HepG2 (cell line): ENCODE measurements around the gene TOR4A. TPM values are rescaled to one million over a fixed set of nuclear protein-coding genes. Genes with fewer than 3 reads are reported as not detected.
A peak's percentile ranks its signal among the peaks of the same experiment; 100 is the strongest.

Experiments
- ARID4A ChIP-seq: sonication (generic); formaldehyde crosslinking; IDR thresholded peaks from 2 replicates; pipeline ENCODE4 v1.5.0; 2020; ENCODE audit warnings: mild to moderate bottlenecking, missing genetic modification reagents, borderline replicate concordance
- CEBPG ChIP-seq: IDR thresholded peaks from 2 replicates; pipeline ENCODE4 v1.6.1; 2016
- GMEB2 ChIP-seq: IDR thresholded peaks from 2 replicates; pipeline ENCODE4 v1.6.1; 2016; ENCODE audit warnings: missing biosample characterization, missing genetic modification reagents, low read depth
- ISX ChIP-seq: sonication (generic); formaldehyde crosslinking; conservative IDR thresholded peaks from 2 replicates; pipeline ENCODE4 v1.5.0; 2020; ENCODE audit warnings: missing genetic modification reagents
- RARG ChIP-seq: sonication (generic); formaldehyde crosslinking; IDR thresholded peaks from 2 replicates; pipeline ENCODE4 v1.4.0; 2020; ENCODE audit warnings: low read depth, mild to moderate bottlenecking, missing genetic modification reagents
- RFX3 ChIP-seq: IDR thresholded peaks from 2 replicates; pipeline ENCODE4 v1.6.1; 2016; ENCODE audit warnings: missing biosample characterization, missing genetic modification reagents
- SIX4 ChIP-seq: sonication (generic); formaldehyde crosslinking; IDR thresholded peaks from 2 replicates; pipeline ENCODE4 v1.4.0; 2020; ENCODE audit warnings: missing genetic modification reagents
- SMAD1 ChIP-seq: sonication (generic); formaldehyde crosslinking; IDR thresholded peaks from 2 replicates; pipeline ENCODE4 v1.4.0; 2020; ENCODE audit warnings: missing genetic modification reagents, low read depth, mild to moderate bottlenecking, borderline replicate concordance
- SRSF1 ChIP-seq: fragments of 200-400 bp; formaldehyde crosslinking; optimal IDR thresholded peaks from 2 replicates; pipeline ENCODE3; 2017; ENCODE audit warnings: mild to moderate bottlenecking, low read depth, low read length, moderate library complexity
- TIGD3 ChIP-seq: sonication (generic); formaldehyde crosslinking; IDR thresholded peaks from 2 replicates; pipeline ENCODE4 v1.5.1; 2020; ENCODE audit warnings: mild to moderate bottlenecking, missing genetic modification reagents, borderline replicate concordance
- U2AF1 ChIP-seq: fragments of 200-400 bp; formaldehyde crosslinking; optimal IDR thresholded peaks from 2 replicates; pipeline ENCODE3; 2017; ENCODE audit warnings: mild to moderate bottlenecking, low read depth, low read length
- ZBTB7B ChIP-seq: sonication (generic); formaldehyde crosslinking; IDR thresholded peaks from 2 replicates; pipeline ENCODE4 v1.4.0; 2020; ENCODE audit warnings: missing genetic modification reagents
- ZNF546 ChIP-seq: sonication (generic); formaldehyde crosslinking; conservative IDR thresholded peaks from 2 replicates; pipeline ENCODE4 v1.8.1; 2023; ENCODE audit warnings: mild to moderate bottlenecking, missing genetic modification reagents
- ZNF629 ChIP-seq: sonication (generic); formaldehyde crosslinking; conservative IDR thresholded peaks from 2 replicates; pipeline ENCODE4 v1.5.0; 2020; ENCODE audit warnings: missing genetic modification reagents
- ZNF646 ChIP-seq: sonication (generic); formaldehyde crosslinking; IDR thresholded peaks from 2 replicates; pipeline ENCODE4 v1.9.0; 2021; ENCODE audit warnings: mild to moderate bottlenecking, missing genetic modification reagents
- ZNF678 ChIP-seq: sonication (generic); formaldehyde crosslinking; IDR thresholded peaks from 2 replicates; pipeline ENCODE4 v1.4.0; 2020; ENCODE audit warnings: mild to moderate bottlenecking, missing genetic modification reagents
- ZNF709 ChIP-seq: sonication (generic); formaldehyde crosslinking; IDR thresholded peaks from 2 replicates; pipeline ENCODE4 v1.5.0; 2020; ENCODE audit warnings: mild to moderate bottlenecking, missing genetic modification reagents
- polyA plus RNA-seq, 8 experiments: library from polyadenylated mRNA; depleted of rRNA in 3 of 8; stranded (reverse) in 7 of 8; unstranded in 1 of 8; fragments of >200 nt; fragmentation: Illumina TruSeq in 4 of 8; extraction: Trizol in 4 of 8; gene quantifications; 2 replicates each; pipeline versions ENCODE4 v1.2.1 to v1.2.3, GENCODE V29; 2011 to 2016; ENCODE audit warnings: low read depth in 4 of 8, missing spikeins in 1 of 8, mixed read lengths in 1 of 8; ENCODE audit not compliant: insufficient read depth in 1 of 8
- total RNA-seq, 5 experiments: library from RNA; depleted of rRNA; stranded (reverse); fragments of >200 nt; fragmentation: Illumina TruSeq; extraction: Trizol; gene quantifications; 2 replicates each; pipeline ENCODE4 v1.2.3, GENCODE V29; 2016; ENCODE audit warnings: low read depth in 1 of 5

The TOR4A gene
- total and polyA plus RNA-seq, 2 of the 13 experiments (the other 11 are each of a cell fraction or from before 2014, with no cell fraction given) = 11.1 to 14.2 TPM

DNA sequence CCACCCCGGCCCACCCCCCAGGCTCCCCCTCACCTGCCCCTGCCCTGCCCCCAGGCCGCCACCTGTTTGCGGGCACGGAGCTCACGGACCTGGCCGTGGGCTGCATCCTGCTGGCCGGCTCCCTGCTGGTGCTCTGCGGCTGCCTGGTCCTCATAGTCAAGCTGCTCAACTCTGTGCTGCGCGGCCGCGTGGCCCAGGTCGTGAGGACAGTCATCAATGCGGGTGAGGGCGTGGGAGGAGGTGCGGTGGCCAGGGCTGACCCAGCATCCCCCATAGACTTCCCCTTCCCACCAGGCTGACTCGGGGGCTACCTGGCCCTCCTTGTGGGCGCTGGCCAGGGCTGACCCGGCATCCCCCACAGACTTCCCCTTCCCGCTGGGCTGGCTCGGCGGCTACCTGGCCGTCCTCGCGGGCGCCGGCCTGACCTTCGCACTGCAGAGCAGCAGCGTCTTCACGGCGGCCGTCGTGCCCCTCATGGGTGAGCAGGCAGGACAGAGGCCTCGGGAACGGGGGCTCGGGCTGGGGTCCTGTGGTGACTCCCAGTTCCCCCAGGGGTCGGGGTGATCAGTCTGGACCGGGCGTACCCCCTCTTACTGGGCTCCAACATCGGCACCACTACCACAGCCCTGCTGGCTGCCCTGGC, 43.4 kb upstream of the TOR4A start (continued):
- no peak for TF ChIP-seq ZNF646 (CRISPR knock-in tag)
- TF ChIP-seq RARG (CRISPR knock-in tag) = no peak
- TF ChIP-seq ZNF629 (CRISPR knock-in tag) = 0 out of 2 replicates have a peak, but pooled peaks have one; percentile 14
- no peak for TF ChIP-seq ISX
- TF ChIP-seq ZNF709 (CRISPR knock-in tag) = no peak
- no peak for TF ChIP-seq ZNF546 (CRISPR knock-in tag)
- no peak for TF ChIP-seq SMAD1
- TF ChIP-seq TIGD3 (CRISPR knock-in tag) = no peak
- no peak for TF ChIP-seq GMEB2 (CRISPR knock-in tag)
- TF ChIP-seq RFX3 (CRISPR knock-in tag) = no peak
- TF ChIP-seq SIX4 (CRISPR knock-in tag) = no peak
- no peak for TF ChIP-seq ARID4A
- no peak for TF ChIP-seq CEBPG (CRISPR knock-in tag)
- no peak for TF ChIP-seq U2AF1
- no peak for TF ChIP-seq SRSF1
- peak; percentile 31; the same call in 1 of the 2 replicates for TF ChIP-seq ZBTB7B
- TF ChIP-seq ZNF678 (CRISPR knock-in tag) = no peak
